Activated CD4-positive, alpha-beta T cell treated with anti-CD3 and anti-CD28 coated beads, Interleukin-2, amount 50 U/mL, for 16 hours (primary cell): ENCODE measurements around the gene CEPT1.

Source experiments
- DNase-seq: peaks from one replicate; pipeline ENCODE4 v3.0.0-alpha.2; 2020

Gene CEPT1

GRCh38 chr1:111228748-111229126 is 88.7 kb downstream of the CEPT1 start:
- no peak for DNase-seq

DNA sequence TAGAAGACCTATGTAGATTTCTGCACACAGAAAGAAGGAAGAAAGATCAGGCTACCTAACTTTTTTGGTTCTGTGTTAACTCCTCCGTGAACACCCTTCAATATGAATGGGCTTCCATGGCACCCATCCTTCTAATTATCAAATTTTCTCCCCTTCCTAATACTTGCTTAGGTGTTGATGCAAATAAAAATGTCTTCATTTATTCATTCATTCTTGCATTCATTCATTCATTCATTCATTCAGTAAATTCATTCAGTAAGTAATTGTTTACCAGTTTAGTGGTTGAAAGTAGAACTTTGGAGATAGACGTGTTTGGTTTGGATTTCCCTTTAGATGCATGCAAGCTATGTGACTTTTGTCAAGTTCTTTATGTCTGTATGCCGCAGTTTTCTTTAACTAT is 92.1 kb downstream of the CEPT1 start:
- DNase-seq, result no peak

DNA sequence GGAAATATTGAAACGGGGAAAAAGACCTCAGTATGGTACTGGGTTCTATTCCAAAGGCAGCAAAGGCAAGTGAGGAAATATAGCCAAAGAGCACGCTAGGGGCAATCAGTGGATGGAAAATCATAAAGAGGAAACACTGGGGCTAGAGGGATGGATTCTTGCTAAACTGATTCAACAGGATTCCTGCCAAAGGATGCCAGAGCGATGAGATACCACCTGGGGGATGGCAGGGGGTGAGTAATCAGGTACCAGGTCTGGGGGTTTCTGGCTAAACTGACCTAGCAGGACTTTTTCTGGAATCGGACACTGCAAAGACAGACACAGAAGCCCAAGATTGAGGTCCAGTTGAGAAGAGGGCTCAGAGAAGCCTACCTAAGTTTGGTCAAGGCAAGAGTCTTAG is 94.2 kb downstream of the CEPT1 start:
- DNase-seq, result no peak
